ENCODE results near the gene TJP3. TPM values are rescaled to one million over a fixed set of nuclear protein-coding genes. Genes with fewer than 3 reads are reported as not detected.

TJP3 gene
- total RNA-seq, 1 donor from 2014 or later: 28.8 TPM

DNA sequence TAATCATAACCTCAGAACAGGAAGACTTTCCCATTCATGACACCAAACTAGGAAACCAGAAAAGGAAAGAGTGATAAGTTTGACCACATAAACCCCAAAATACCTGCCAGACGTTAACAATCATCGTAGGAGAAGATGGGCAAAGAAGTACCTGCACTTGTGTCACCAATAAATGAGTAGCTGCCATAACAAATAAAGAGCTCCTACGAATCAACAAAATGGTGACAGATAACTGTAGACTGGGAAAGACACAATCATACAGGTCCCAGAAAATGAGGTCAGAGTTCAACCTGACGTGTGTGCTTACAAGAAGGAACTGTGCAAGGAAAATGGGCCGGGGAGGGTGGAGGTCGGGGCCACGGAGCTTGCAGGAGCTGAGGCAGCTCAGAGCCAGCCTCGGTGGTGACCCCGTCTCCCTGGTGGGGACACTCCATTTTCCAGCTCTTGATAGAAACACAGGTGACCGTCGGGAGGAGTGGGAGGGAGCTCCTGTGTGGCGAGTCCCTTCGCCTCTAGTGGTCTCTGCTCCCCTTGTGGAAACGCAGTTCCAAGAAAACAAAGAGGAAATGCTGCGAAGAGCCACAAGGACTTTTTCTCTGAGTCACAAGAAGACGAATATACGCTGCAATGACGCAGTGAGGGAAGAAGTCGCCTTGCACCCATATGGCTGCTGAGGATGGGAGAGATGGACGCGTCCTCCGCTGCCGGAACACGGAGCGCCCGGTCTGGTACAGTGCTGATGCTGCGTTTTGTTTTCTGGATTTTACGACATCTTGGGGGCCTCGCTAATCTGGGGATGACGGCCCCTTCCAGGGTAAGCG lies 17.4 kb upstream of the TJP3 start:
- no peak for DNase-seq (ENCODE audit: low spot score)
- no peak for ATAC-seq

GRCh38 chr19:3691372-3691716 lies 16.8 kb upstream of the TJP3 start:
- DNase-seq (ENCODE audit: low spot score) (no peak), ATAC-seq (no peak)

- ATAC-seq (no peak), DNase-seq (ENCODE audit: low spot score) (no peak)
These were observed 16.5 kb upstream of the TJP3 start for GRCh38 chr19:3691726-3692125.

DNA sequence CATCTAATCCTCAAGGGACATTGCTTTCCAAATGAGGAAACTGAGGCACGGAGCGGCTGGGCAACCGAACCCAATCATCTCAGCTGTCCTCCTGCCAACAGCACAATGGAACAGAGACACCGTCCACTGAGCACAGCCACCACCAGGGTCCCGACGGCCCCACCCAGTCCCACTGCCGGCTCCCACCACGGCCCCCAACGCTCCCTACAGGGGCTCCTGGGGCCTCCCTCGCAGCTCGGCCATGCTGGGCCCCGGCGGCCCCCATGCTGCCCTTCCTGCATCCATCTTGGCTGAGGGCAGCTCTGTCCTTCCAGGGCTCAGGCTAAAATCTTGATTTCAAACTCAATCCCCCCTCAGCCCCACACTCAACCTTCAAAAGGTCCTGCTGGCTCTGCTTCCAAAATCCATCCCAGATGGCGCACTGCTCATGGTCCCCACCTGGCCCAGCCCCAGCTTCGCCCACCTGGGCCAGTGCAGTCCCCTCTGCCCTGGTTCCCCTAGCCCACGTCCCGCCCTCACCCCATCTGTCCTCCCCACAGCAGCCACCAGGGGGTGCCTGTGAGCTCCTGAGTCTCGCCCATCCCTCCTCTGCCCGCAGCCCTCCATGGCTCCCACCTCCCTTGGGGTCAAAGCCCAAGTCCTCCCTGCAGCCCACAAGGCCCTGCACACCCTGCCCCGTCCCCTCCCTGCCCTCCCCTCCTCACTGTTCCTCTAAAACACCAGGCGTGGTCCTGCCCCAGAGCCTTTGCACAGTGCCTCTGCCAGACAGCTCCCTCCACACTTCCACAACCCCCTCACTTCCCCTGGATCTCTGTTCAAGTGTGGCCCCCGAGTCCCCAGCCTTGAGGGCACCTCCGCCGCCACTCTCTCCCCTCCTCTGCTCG lies 15.8 kb upstream of the TJP3 start:
- no peak for DNase-seq (ENCODE audit: low spot score)
- ATAC-seq: peak; percentile 46

DNA sequence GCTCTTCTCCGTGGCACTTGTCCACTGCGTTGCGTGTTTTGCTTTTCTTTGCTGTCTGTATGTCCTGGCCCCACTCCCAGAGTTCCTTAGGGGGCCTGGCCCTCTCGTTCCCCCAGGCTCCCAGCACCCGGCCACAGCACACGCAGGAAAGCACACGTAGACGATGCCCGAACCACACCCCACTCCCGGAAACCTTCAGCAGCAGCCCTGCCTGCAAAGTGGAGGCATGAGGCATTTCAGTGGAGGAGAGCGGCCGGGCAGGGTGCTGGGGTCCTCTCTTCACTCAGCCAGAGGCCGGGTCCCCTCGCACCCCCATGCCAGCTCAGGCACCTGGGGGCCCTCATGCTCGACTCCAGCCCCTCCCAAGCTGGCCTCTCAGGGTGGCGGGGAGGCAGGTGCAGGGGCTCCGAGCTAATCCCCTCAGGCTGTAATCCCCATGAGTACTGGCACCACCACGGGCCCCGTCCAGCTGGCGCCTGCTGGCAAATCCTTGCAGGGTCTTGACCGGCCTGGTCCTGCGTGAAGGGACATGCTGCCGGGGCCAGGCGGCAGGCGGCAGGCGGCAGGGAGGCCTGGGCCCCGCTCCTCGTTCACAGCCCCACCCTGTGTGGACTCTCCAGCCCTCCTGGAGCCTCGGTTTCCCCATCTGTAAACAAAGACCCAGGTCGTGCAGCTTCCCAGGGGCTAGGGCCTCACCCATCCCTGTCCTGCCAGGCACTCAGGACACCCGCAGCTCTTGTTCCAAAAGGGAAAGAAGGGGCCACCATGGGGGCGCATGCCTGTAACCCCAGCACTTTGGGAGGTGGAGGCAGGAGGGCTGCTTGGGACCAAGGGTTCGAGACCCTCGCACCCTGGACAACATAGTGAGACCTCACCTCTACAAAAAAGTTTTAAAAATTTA lies 14.9 kb upstream of the TJP3 start:
- no peak for DNase-seq (ENCODE audit: low spot score)

GRCh38 chr19:3694361-3695123 lies 13.6 kb upstream of the TJP3 start:
- DNase-seq (ENCODE audit: low spot score): no peak
- ATAC-seq: no peak

More for the DNA sequence above, 14.9 kb upstream of the TJP3 start:
- ATAC-seq: no peak

- DNase-seq (ENCODE audit: low spot score): no peak
These were observed 13.0 kb upstream of the TJP3 start for GRCh38 chr19:3695124-3695733.

DNA sequence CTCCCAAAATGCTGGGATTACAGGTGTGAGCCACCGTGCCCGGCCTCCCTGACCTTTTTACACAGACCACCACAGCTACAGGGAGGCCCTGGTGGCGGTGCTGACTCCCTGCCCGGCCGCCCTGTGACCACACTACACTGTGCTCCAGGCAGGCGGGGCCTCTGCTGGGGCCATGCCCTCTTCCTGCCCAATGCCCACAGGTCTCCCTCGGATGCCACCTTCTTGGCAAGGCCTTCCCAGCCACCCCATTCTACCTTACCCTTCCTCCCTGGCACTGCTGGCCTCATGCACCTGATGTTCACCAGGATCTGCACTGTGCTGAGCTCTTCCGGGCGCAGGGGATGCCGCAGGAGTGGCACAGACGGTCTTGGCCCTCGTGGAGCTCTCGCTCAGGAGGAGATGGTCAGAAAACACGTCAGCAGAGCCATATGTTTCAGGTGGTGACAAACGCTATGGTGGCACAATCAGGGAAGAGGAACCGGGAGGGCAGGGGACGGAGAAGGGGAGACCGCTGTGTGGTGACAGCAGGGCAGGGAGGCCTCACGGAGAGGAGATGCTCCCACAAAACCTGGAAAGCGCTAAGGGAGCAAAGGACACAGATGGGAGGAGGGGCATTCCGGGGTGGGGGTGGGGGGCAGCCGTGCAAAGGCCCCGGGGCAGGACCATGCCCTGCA lies 12.1 kb upstream of the TJP3 start:
- ATAC-seq: no peak
- no peak for DNase-seq (ENCODE audit: low spot score)

More at GRCh38 chr19:3695124-3695733, 13.0 kb upstream of the TJP3 start:
- ATAC-seq: no peak

DNA sequence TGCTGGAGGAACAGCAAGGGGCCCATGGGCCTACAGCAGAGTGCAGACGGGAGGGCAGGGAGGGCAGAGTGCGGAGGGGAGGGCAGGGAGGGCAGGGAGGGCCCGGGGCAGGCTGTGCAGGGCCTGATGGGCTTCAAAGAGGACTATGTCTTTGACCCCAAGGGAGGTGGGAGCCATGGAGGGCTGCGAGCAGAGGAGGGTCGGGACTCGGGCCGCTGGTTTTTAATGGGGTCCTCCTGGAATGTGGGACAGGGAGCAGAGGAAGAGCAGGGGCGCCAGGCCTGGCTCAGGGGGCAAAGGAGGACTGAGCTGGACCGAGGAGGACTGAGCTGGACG lies 11.6 kb upstream of the TJP3 start:
- ATAC-seq (no peak), DNase-seq (ENCODE audit: low spot score) (no peak)

DNA sequence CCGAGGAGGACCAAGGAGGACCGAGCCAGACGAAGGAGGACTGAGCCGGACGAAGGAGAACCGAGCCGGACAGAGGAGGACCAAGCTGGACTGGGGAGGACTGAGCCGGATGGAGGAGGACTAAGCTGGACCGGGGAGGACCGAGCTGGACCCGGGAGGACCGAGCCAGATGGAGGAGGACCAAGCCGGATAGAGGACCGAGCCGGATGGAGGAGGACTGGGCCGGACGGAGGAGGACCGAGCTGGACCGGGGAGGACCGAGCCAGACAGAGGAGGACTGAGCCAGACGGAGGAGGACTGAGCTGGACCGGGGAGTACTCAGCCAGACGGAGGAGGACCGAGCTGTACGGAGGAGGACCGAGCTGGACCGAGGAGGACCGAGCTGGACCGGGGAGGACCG lies 11.1 kb upstream of the TJP3 start:
- DNase-seq (ENCODE audit: low spot score): no peak
- ATAC-seq: no peak

GRCh38 chr19:3697671-3698385 lies 10.4 kb upstream of the TJP3 start:
- DNase-seq (ENCODE audit: low spot score) (no peak), ATAC-seq (no peak)

GRCh38 chr19:3698386-3698950 lies 9.7 kb upstream of the TJP3 start:
- ATAC-seq: no peak
- DNase-seq (ENCODE audit: low spot score): no peak

- peak; percentile 42 for ATAC-seq
- DNase-seq (ENCODE audit: low spot score): no peak
These were observed 9.0 kb upstream of the TJP3 start for GRCh38 chr19:3698974-3699740.

DNA sequence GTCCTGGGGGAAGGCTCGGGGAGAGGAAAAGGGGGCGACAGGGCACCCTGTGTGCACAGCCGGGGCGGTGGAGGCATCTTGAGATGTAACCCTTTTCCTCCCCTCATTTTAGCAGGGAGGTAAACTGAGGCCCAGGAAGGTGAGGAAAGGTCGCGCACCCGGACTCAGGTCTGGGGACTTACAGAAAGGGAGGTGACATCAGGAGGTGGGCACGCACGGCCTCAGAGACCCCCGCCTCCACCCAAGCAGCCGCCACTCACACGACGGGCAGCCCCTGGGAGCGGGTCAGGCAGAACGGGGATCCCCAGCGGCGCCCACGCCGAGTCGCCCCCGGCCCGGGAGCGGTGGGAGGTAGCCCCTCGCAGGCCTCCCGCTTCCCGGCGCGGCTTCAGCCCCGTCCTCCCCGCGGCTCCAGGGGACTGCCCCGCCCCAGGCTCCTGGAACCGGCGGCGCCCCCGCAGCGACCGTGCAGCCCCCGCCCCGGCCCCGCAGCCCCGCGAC lies 8.4 kb upstream of the TJP3 start:
- DNase-seq (ENCODE audit: low spot score): no peak
- ATAC-seq: no peak

DNA sequence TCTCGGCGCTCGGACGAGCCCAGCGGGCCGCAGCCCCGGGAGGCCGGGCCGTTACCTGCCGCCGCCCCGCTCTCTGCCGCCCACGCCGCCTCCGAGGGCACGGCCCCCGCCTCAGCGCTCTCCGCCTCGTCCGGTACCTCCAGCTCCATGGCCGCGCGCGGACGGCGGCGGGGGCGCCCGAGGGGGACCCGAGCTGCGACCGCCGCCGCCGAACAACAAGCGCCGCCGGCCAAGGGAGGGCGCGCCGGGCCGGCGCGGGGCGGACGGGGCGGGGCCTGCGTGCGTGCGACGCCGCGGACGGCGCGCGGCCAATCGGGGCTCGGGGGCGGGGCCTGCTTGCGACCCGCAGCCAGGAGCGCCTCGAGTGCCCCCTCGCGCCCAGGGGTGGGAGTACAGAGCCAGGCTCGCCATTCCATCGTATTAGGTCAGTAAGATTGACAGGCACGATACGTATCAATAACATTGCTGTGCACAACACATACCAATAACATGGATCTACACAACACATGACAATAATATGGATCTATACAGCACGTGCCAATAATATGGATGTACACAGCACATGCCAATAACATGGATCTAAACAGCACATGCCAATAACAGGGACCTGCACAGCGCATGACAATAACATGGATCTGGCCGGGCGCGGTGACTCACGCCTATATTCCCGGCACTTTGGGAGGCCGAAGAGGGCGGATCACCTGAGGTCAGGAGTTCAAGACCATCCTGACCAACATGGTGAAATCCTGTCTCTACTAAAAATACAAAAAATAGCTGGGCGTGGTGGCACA lies 7.7 kb upstream of the TJP3 start, which contains the start of gene PIP5K1C:
Gene PIP5K1C, minus strand, starts transcription at position 227 of the 791 bp plus-strand sequence. Its CDS starts 78 bp downstream, at position 149.
- peak; percentile 99 for ATAC-seq
- peak; percentile 91 for DNase-seq (ENCODE audit: low spot score)

GRCh38 chr19:3701200-3701599 lies 7.0 kb upstream of the TJP3 start:
- no peak for DNase-seq (ENCODE audit: low spot score)
- ATAC-seq: no peak

GRCh38 chr19:3707868-3708206 lies 347 bp upstream of the TJP3 start:
- ATAC-seq (peak; percentile 46), DNase-seq (ENCODE audit: low spot score) (no peak)
